Stimulated activated CD4-positive, alpha-beta T cell treated with anti-CD3 and anti-CD28 coated beads, Interleukin-15, amount 100 ng/mL, for 48 hours (primary cell): ENCODE results near the gene NFATC4.

Experiments
- DNase-seq, 2 donors: peaks; one replicate each; pipeline ENCODE4 v3.0.0-alpha.2; 2020; ENCODE audit warnings: low read depth in 2 of 2

Gene NFATC4

DNA sequence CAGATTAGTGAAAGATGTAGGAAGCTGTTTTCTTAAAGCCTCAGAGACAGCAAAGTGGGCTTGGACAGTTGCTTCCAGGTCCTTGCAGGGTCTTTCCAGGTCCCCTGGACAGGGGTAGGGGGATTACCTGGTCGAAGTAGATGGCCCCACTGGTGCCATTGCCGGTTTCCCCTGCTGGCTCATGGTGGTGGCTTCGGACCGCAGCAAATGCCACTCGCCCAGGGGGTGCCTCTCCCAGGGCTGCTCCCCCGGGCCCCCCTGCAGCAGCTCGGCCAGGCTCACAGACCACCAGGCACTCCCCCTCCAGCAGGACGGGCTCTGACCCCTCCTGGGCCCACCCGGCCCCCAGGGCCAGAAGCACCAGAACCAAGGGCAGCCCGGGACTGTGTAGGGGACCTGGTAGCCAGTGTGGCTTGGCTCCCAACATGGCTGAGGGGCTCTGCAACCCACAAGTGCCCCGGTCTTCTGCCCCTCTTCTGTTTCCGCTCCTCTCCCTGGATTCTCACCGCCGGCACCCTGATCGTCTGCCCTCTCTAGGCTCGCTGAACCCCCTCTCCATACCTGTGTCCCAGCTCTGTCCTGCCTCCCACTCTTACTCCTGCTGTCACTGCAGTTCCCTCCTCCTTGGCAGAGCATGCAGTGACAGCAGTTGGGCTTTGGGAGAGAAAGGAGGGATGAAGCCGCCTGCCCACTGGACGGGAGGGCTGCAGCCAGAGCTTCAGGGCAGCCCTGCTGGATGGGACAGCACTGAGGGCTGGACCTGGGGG, 60.8 kb downstream of the NFATC4 start:
- DNase-seq: no peak
